Non-pigmented ciliary epithelial cell (primary cell): ENCODE measurements around the gene CRADD.

Source experiments
- DNase-seq: peaks from one replicate; pipeline ENCODE4 v3.0.0-alpha.2; 2010; ENCODE audit warnings: low read depth

The CRADD gene

GRCh38 chr12:93939641-93940325 lies 262.6 kb downstream of the CRADD start:
- DNase-seq = no peak

GRCh38 chr12:93943780-93944179 lies 266.6 kb downstream of the CRADD start:
- no peak for DNase-seq

- DNase-seq = no peak
These were observed 267.0 kb downstream of the CRADD start for GRCh38 chr12:93944201-93944600.
